Measurements from ENCODE around the gene BLOC1S5. TPM values are rescaled to one million over a fixed set of nuclear protein-coding genes. Genes with fewer than 3 reads are reported as not detected.

Gene BLOC1S5
- polyA plus RNA-seq, 2 donors = 3.9 to 4.5 TPM

DNA sequence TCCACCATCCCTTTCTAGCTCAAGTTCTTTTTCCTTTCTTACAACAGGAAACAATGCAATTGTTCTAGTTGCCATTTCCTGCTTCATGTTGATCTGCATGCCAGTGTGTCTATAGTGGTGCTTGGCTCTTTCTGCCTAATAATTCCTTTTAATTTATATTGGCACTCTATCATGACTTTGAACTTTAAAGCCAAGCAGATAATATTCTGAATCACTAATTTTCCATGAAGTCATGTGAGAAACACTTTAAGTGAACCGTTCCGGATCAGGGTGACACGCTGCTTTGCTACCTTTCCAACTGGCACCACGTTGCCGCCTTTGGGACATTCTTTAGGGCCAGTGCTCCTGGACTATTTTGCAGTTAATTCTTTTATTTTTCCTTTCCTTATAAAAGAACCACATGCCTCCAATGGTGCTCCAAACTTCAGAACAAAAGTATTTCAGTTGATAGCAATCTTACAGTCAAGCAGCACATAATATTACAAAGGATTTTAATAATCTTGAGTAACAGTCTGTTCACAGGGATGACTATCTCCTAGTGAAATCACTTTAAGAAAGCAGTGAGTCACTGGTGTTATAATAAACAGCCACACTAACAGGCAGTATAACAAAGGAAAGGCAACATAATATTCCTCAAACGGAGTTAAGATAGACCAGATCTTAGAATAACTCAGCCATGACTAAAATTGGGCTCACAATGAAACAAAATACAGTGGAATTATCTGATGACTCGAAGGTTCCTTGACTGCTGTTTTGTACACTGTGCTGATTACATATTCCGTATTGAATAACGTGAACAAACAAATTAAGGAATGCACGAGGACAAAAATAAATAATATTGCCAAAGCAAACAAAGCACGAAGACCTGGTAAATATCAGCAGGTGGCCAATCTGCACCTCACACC, 19.0 kb upstream of the BLOC1S5 start:
- H3K4me1 ChIP-seq (ENCODE audit: control insufficient read depth in 2 of 2, insufficient read depth in 2 of 2, low read length in 1 of 2) = no peaks in the 10 kb centered on the region
- no peak overlapping the region for H3K4me3 ChIP-seq (ENCODE audit: low read depth in 1 of 2, low read length in 2 of 2)
- H3K27ac ChIP-seq (ENCODE audit: low read depth in 2 of 2, low read length in 1 of 2) = no peak overlapping the region
- 40 to 51% methylated on average over 11 of the region's 11 CpGs for WGBS, 2 donors
- no peaks in the 10 kb centered on the region for H3K9me3 ChIP-seq (ENCODE audit: control insufficient read depth in 2 of 2, insufficient read depth in 1 of 2, low read depth in 1 of 2, low read length in 1 of 2)
- H3K36me3 ChIP-seq (ENCODE audit: control insufficient read depth in 2 of 2, insufficient read depth in 2 of 2, low read length in 1 of 2) = peaks cover 0 to 8% of the 10 kb centered on the region in 2 donors
- H3K27me3 ChIP-seq (ENCODE audit: control insufficient read depth in 1 of 2, insufficient read depth in 2 of 2, low read length in 2 of 2) = no peaks in the 10 kb centered on the region

DNA sequence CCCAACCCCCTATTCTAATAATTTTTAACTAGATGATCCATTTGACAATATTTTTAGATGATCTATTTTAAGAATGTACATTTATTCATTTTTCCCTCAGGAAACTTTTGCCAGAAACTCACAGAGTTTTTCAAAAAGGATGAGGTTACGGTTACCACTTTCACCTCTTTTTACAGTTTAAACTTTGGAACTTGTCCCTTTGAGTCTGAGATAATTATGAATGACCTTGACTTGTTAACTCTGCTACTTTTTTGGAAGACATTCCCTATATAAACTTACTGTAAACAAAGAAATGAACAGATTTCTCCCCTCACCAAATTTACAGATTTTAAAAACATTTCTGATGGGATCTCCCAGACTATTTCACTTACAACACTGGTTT, 18.4 kb upstream of the BLOC1S5 start:
- H3K4me3 ChIP-seq (ENCODE audit: low read depth in 1 of 2, low read length in 2 of 2) = no peak overlapping the region
- no peak overlapping the region for H3K27ac ChIP-seq (ENCODE audit: low read depth in 2 of 2, low read length in 1 of 2)
- WGBS, 2 donors = 87 to 97% methylated on average over 1 of the region's 1 CpG
- peaks cover 0 to 4% of the 10 kb centered on the region in 2 donors for H3K36me3 ChIP-seq (ENCODE audit: control insufficient read depth in 2 of 2, insufficient read depth in 2 of 2, low read length in 1 of 2)
- no peaks in the 10 kb centered on the region for H3K4me1 ChIP-seq (ENCODE audit: control insufficient read depth in 2 of 2, insufficient read depth in 2 of 2, low read length in 1 of 2)
- H3K27me3 ChIP-seq (ENCODE audit: control insufficient read depth in 1 of 2, insufficient read depth in 2 of 2, low read length in 2 of 2) = no peaks in the 10 kb centered on the region
- no peaks in the 10 kb centered on the region for H3K9me3 ChIP-seq (ENCODE audit: control insufficient read depth in 2 of 2, insufficient read depth in 1 of 2, low read depth in 1 of 2, low read length in 1 of 2)

- WGBS, 2 donors = 66 to 90% methylated on average over 4 of the region's 4 CpGs
- H3K36me3 ChIP-seq (ENCODE audit: control insufficient read depth in 2 of 2, insufficient read depth in 2 of 2, low read length in 1 of 2) = no peaks in the 10 kb centered on the region
- H3K27me3 ChIP-seq (ENCODE audit: control insufficient read depth in 1 of 2, insufficient read depth in 2 of 2, low read length in 2 of 2) = no peaks in the 10 kb centered on the region
- no peak overlapping the region for H3K27ac ChIP-seq (ENCODE audit: low read depth in 2 of 2, low read length in 1 of 2)
- no peaks in the 10 kb centered on the region for H3K9me3 ChIP-seq (ENCODE audit: control insufficient read depth in 2 of 2, insufficient read depth in 1 of 2, low read depth in 1 of 2, low read length in 1 of 2)
- no peaks in the 10 kb centered on the region for H3K4me1 ChIP-seq (ENCODE audit: control insufficient read depth in 2 of 2, insufficient read depth in 2 of 2, low read length in 1 of 2)
- no peak overlapping the region for H3K4me3 ChIP-seq (ENCODE audit: low read depth in 1 of 2, low read length in 2 of 2)
These were observed 16.4 kb upstream of the BLOC1S5 start for GRCh38 chr6:8080362-8081151.

DNA sequence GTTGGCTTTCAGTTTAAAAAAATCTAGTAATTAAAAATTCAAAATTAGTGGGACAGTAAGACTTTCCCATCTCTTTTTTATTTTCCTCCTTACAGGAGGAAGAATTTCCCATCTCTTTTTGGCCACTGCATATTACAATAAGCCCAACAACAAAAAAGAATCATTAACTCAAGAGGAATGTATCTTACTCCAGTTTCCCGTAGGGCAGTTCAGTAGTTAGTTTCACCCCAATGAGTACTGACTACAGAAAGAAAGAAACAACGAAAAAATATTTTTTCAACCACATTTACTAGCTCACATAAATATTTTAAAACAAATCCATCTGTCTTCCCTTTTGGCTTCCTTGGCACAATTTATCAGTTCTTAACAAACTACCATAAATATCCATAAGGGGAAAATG, 14.9 kb upstream of the BLOC1S5 start:
- H3K4me3 ChIP-seq (ENCODE audit: low read depth in 1 of 2, low read length in 2 of 2) = no peak overlapping the region
- no peaks in the 10 kb centered on the region for H3K4me1 ChIP-seq (ENCODE audit: control insufficient read depth in 2 of 2, insufficient read depth in 2 of 2, low read length in 1 of 2)
- WGBS, 2 donors = 81 to 91% methylated on average over 2 of the region's 2 CpGs
- H3K36me3 ChIP-seq (ENCODE audit: control insufficient read depth in 2 of 2, insufficient read depth in 2 of 2, low read length in 1 of 2) = no peaks in the 10 kb centered on the region
- H3K27me3 ChIP-seq (ENCODE audit: control insufficient read depth in 1 of 2, insufficient read depth in 2 of 2, low read length in 2 of 2) = no peaks in the 10 kb centered on the region
- no peaks in the 10 kb centered on the region for H3K9me3 ChIP-seq (ENCODE audit: control insufficient read depth in 2 of 2, insufficient read depth in 1 of 2, low read depth in 1 of 2, low read length in 1 of 2)
- H3K27ac ChIP-seq (ENCODE audit: low read depth in 2 of 2, low read length in 1 of 2) = no peak overlapping the region

DNA sequence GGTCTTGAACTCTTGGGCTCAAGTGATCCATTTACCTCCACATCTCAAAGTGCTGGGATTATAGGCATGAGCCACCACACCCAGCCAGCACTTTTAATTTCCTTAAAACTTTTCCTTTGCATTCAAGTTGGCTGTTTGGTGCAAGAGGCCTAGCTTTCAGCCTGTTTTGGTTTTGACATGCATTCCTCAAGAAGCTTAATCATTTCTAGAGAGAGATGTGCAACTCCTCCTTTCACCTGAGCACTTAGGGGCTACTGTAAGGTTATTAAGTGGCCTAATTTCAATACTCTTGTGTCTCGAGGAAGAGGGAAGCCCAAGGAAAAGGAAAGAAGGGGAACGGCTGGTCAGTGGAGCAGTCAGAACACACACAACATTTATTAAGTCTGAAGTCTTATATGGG, 13.8 kb upstream of the BLOC1S5 start:
- Histone ChIP-seq H3K9me3 (ENCODE audit: control insufficient read depth in 2 of 2, insufficient read depth in 1 of 2, low read depth in 1 of 2, low read length in 1 of 2) (no peaks in the 10 kb centered on the region), H3K27me3 (ENCODE audit: control insufficient read depth in 1 of 2, insufficient read depth in 2 of 2, low read length in 2 of 2) (no peaks in the 10 kb centered on the region), H3K4me3 (ENCODE audit: low read depth in 1 of 2, low read length in 2 of 2) (no peak overlapping the region), H3K36me3 (ENCODE audit: control insufficient read depth in 2 of 2, insufficient read depth in 2 of 2, low read length in 1 of 2) (no peaks in the 10 kb centered on the region), H3K27ac (ENCODE audit: low read depth in 2 of 2, low read length in 1 of 2) (no peak overlapping the region), H3K4me1 (ENCODE audit: control insufficient read depth in 2 of 2, insufficient read depth in 2 of 2, low read length in 1 of 2) (no peaks in the 10 kb centered on the region)
- WGBS, 2 donors = 81 to 90% methylated on average over 2 of the region's 2 CpGs

DNA sequence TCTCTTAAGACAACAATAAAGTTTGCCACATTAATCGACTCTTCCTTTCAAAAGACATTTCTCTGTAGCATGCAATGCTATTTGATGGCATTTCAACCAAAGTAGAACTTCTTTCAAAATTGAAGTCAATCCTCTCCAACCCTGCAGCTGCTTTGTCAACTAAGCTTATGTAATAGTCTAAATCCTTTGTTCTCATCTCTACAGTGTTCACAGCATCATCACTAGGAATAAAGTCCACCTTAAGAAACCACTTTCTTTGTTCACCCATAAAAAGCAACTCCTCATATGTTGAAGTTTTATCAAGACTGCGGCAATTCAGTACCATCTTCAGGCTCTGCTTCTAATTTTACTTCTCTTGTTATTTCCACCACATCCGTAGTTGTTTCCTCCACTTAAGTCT, 11.5 kb upstream of the BLOC1S5 start:
- Histone ChIP-seq H3K4me3 (ENCODE audit: low read depth in 1 of 2, low read length in 2 of 2) (no peak overlapping the region), H3K9me3 (ENCODE audit: control insufficient read depth in 2 of 2, insufficient read depth in 1 of 2, low read depth in 1 of 2, low read length in 1 of 2) (no peaks in the 10 kb centered on the region), H3K27me3 (ENCODE audit: control insufficient read depth in 1 of 2, insufficient read depth in 2 of 2, low read length in 2 of 2) (no peaks in the 10 kb centered on the region), H3K27ac (ENCODE audit: low read depth in 2 of 2, low read length in 1 of 2) (no peak overlapping the region), H3K4me1 (ENCODE audit: control insufficient read depth in 2 of 2, insufficient read depth in 2 of 2, low read length in 1 of 2) (no peaks in the 10 kb centered on the region), H3K36me3 (ENCODE audit: control insufficient read depth in 2 of 2, insufficient read depth in 2 of 2, low read length in 1 of 2) (no peaks in the 10 kb centered on the region)
- 84 to 87% methylated on average over 3 of the region's 3 CpGs for WGBS, 2 donors

DNA sequence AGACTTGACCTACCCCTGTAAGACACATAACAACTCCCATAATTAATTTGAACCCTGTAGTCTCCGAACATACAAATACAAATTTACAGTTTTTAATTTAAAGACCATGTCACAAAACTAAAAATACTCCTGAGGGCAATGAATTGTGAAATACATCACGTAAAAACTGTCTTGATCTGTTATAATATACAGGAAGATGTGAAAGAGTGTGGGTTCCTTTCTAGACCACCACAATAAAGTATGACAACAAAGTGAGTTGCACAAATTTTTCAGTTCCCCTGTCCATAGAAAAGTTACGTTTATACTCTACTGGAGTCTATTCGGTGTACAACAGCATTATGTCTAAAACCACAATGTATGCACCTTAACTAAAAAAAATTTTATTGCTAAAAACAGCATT, 11.0 kb upstream of the BLOC1S5 start:
- WGBS, 2 donors = 86 to 88% methylated on average over 4 of the region's 4 CpGs
- Histone ChIP-seq H3K27me3 (ENCODE audit: control insufficient read depth in 1 of 2, insufficient read depth in 2 of 2, low read length in 2 of 2) (no peaks in the 10 kb centered on the region), H3K36me3 (ENCODE audit: control insufficient read depth in 2 of 2, insufficient read depth in 2 of 2, low read length in 1 of 2) (no peaks in the 10 kb centered on the region), H3K27ac (ENCODE audit: low read depth in 2 of 2, low read length in 1 of 2) (no peak overlapping the region), H3K4me1 (ENCODE audit: control insufficient read depth in 2 of 2, insufficient read depth in 2 of 2, low read length in 1 of 2) (no peaks in the 10 kb centered on the region), H3K4me3 (ENCODE audit: low read depth in 1 of 2, low read length in 2 of 2) (no peak overlapping the region), H3K9me3 (ENCODE audit: control insufficient read depth in 2 of 2, insufficient read depth in 1 of 2, low read depth in 1 of 2, low read length in 1 of 2) (no peaks in the 10 kb centered on the region)

DNA sequence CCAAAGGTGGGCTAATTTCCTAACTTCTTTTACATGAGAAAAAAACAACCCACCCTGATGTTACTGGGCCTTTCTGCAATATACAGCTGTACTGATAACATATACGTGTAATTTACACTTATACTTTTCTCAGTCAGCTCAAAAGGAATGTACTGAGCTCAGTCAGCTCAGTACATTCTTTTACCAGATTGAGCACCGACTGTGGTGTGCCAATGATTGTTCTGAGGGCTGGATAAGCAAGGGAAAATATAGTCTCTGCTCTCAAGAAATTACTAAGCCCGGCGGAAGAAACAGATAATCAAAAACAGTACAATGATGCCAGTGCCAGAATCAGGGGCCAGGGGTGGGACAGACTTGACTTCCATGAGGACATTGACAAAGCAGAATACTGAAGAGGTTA, 10.0 kb upstream of the BLOC1S5 start:
- 79 to 80% methylated on average over 4 of the region's 4 CpGs for WGBS, 2 donors
- no peak overlapping the region for H3K4me3 ChIP-seq (ENCODE audit: low read depth in 1 of 2, low read length in 2 of 2)
- no peaks in the 10 kb centered on the region for H3K27me3 ChIP-seq (ENCODE audit: control insufficient read depth in 1 of 2, insufficient read depth in 2 of 2, low read length in 2 of 2)
- no peaks in the 10 kb centered on the region for H3K36me3 ChIP-seq (ENCODE audit: control insufficient read depth in 2 of 2, insufficient read depth in 2 of 2, low read length in 1 of 2)
- H3K27ac ChIP-seq (ENCODE audit: low read depth in 2 of 2, low read length in 1 of 2) = no peak overlapping the region
- no peaks in the 10 kb centered on the region for H3K9me3 ChIP-seq (ENCODE audit: control insufficient read depth in 2 of 2, insufficient read depth in 1 of 2, low read depth in 1 of 2, low read length in 1 of 2)
- H3K4me1 ChIP-seq (ENCODE audit: control insufficient read depth in 2 of 2, insufficient read depth in 2 of 2, low read length in 1 of 2) = no peaks in the 10 kb centered on the region

DNA sequence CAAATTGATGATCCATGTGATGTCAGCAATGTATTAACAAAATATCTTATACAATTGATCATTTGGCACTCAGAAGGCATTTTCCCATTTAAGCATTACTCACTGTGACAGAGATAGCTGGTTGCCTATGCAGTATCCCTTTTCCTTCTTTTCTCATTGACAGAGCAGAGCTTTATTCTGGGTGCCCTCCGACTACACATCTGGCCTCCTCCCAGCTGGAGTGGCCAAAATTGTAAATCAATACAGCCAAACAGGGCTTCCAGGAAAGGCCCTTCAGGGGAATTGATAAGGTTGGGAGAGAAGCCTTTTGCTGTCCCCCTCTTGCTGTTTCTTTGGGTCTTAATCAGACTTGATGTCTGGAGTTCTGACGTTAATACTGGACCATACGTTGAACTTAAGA, 9.6 kb upstream of the BLOC1S5 start:
- Histone ChIP-seq H3K9me3 (ENCODE audit: control insufficient read depth in 2 of 2, insufficient read depth in 1 of 2, low read depth in 1 of 2, low read length in 1 of 2) (no peaks in the 10 kb centered on the region), H3K4me3 (ENCODE audit: low read depth in 1 of 2, low read length in 2 of 2) (no peak overlapping the region), H3K27ac (ENCODE audit: low read depth in 2 of 2, low read length in 1 of 2) (no peak overlapping the region), H3K27me3 (ENCODE audit: control insufficient read depth in 1 of 2, insufficient read depth in 2 of 2, low read length in 2 of 2) (no peaks in the 10 kb centered on the region), H3K4me1 (ENCODE audit: control insufficient read depth in 2 of 2, insufficient read depth in 2 of 2, low read length in 1 of 2) (no peaks in the 10 kb centered on the region), H3K36me3 (ENCODE audit: control insufficient read depth in 2 of 2, insufficient read depth in 2 of 2, low read length in 1 of 2) (no peaks in the 10 kb centered on the region)
- WGBS, 2 donors = 53 to 86% methylated on average over 3 of the region's 3 CpGs

Data from esophagus (tissue), 2 donors.